HCT116 (cell line): ENCODE results near the gene NTN4. TPM values are rescaled to one million over a fixed set of nuclear protein-coding genes. Genes with fewer than 3 reads are reported as not detected.

Source experiments
- ATAC-seq: fragments of 200-7000 bp; cut with Tn5 transposase; 2 replicates; pipeline ENCODE4 v1.9.1; 2020; ENCODE audit warnings: mild to moderate bottlenecking, moderate library complexity
- BruUV-seq: library from RNA; stranded (reverse); fragments of 400-500 nt; replicated peaks from 2 replicates; lab custom pipeline; 2021; lab: Mats Ljungman, UMichigan
- CTCF ChIA-PET: fragments of 300-600 bp; sonication (Branson Sonifier 250); formaldehyde crosslinking; loops from one replicate; lab custom pipeline; 2021; ENCODE audit warnings: antibody characterized with exemption; lab: Charles Lee
- POLR2A ChIA-PET: fragments of 300-600, 350-600 bp; sonication (Branson Sonifier 250); formaldehyde crosslinking; loops from one replicate; lab custom pipeline; 2021; ENCODE audit warnings: antibody characterized with exemption; lab: Charles Lee
- RAD21 ChIA-PET, 2 experiments: fragments of 300-600 bp; sonication (Branson Sonifier 250); formaldehyde crosslinking; loops; one replicate each; lab custom pipeline; 2023; ENCODE audit warnings: low total read pairs in 2 of 2; ENCODE audit not compliant: uncharacterized antibody in 2 of 2, unreplicated experiment in 2 of 2, low non-redundant PET in 1 of 2; lab: Charles Lee
- DNase-seq: peaks from one replicate; pipeline ENCODE4 v3.0.0-alpha.2; 2010; ENCODE audit warnings: low read depth, low spot score
- H2AFZ ChIP-seq: fragments of 200-600 bp; shearing (Covaris generic), sonication (generic); 2 replicates; pipeline ENCODE4 v1.6.1; 2017; ENCODE audit warnings: low read depth, mixed run types, mixed read lengths, antibody characterized with exemption, low read length; ENCODE audit not compliant: poor library complexity, severe bottlenecking
- H3K27ac ChIP-seq: 2 replicates; pipeline ENCODE4 v1.5.1; 2012; ENCODE audit warnings: low read depth, low read length
- H3K27me3 ChIP-seq: fragments of 200-600 bp; sonication (generic); 2 replicates; pipeline ENCODE4 v1.6.1; 2016; ENCODE audit warnings: mixed run types, low read length, mixed read lengths; ENCODE audit not compliant: insufficient read depth
- H3K36me3 ChIP-seq, 2 experiments: fragments of 200-500 bp in 1 of 2; fragments of 200-600 bp in 1 of 2; sonication (Bioruptor generic) in 1 of 2; sonication (generic) in 1 of 2; 2 replicates each; pipeline versions ENCODE4 v1.5.1 to v1.6.1; 2014 to 2016; ENCODE audit warnings: low read length in 2 of 2, inconsistent platforms in 1 of 2, mixed read lengths in 1 of 2, mixed run types in 1 of 2; ENCODE audit not compliant: insufficient read depth in 2 of 2, control insufficient read depth in 1 of 2
- H3K4me1 ChIP-seq, 2 experiments: fragments of 200-600 bp in 1 of 2; sonication (generic) in 1 of 2; 2 replicates each; pipeline versions ENCODE4 v1.5.1 to v1.6.1; 2012 to 2017; ENCODE audit warnings: low read length in 2 of 2, inconsistent platforms in 1 of 2, mild to moderate bottlenecking in 1 of 2, mixed read lengths in 1 of 2, mixed run types in 1 of 2, moderate library complexity in 1 of 2; ENCODE audit not compliant: insufficient read depth in 2 of 2, control insufficient read depth in 1 of 2
- H3K4me2 ChIP-seq: fragments of 200-600 bp; sonication (generic); 2 replicates; pipeline ENCODE4 v1.6.1; 2017; ENCODE audit warnings: mixed run types, low read length, mixed read lengths
- H3K4me3 ChIP-seq, 2 experiments: fragments of 200-600 bp in 1 of 2; sonication (generic) in 1 of 2; replicated peaks in 1 of 2; 2 replicates each; pipeline ENCODE4 v1.5.1; 2011 to 2016; ENCODE audit warnings: low read length in 2 of 2, control low read depth in 1 of 2, low read depth in 1 of 2, mild to moderate bottlenecking in 1 of 2, mixed read lengths in 1 of 2, mixed run types in 1 of 2
- H3K79me2 ChIP-seq: fragments of 200-600 bp; sonication (generic); 2 replicates; pipeline ENCODE4 v1.6.1; 2017; ENCODE audit warnings: mild to moderate bottlenecking, mixed run types, low read length, moderate library complexity, mixed read lengths; ENCODE audit not compliant: insufficient read depth
- H3K9ac ChIP-seq: fragments of 200-600 bp; sonication (generic); 2 replicates; pipeline ENCODE4 v1.6.1; 2016; ENCODE audit warnings: low read length, mixed read lengths
- H3K9me2 ChIP-seq: fragments of 200-600 bp; sonication (generic), shearing (Covaris generic); 2 replicates; pipeline ENCODE4 v1.6.1; 2017; ENCODE audit warnings: mixed run types, mild to moderate bottlenecking, moderate library complexity; ENCODE audit not compliant: insufficient read depth
- H3K9me3 ChIP-seq, 2 experiments: fragments of 200-500 bp in 1 of 2; fragments of 200-600 bp in 1 of 2; sonication (Bioruptor generic) in 1 of 2; sonication (generic) in 1 of 2; 2 replicates each; pipeline ENCODE4 v1.6.1; 2014 to 2017; ENCODE audit warnings: low read length in 2 of 2, mixed read lengths in 2 of 2, inconsistent platforms in 1 of 2, low read depth in 1 of 2, mild to moderate bottlenecking in 1 of 2, mixed run types in 1 of 2, moderate library complexity in 1 of 2; ENCODE audit not compliant: control insufficient read depth in 1 of 2, insufficient read depth in 1 of 2
- H4K20me1 ChIP-seq: fragments of 200-600 bp; sonication (generic), shearing (Covaris generic); 2 replicates; pipeline ENCODE4 v1.6.1; 2017; ENCODE audit warnings: mixed run types, mild to moderate bottlenecking, moderate library complexity; ENCODE audit not compliant: insufficient read depth
- CBX3 ChIP-seq: IDR thresholded peaks from 2 replicates; pipeline ENCODE4 v1.6.1; 2012; ENCODE audit warnings: low read depth
- CEBPB ChIP-seq: IDR thresholded peaks from 2 replicates; pipeline ENCODE4 v1.6.1; 2012; ENCODE audit warnings: low read depth
- EGR1 ChIP-seq: IDR thresholded peaks from 2 replicates; pipeline ENCODE4 v1.6.1; 2012; ENCODE audit warnings: low read depth
- ELF1 ChIP-seq: IDR thresholded peaks from 2 replicates; pipeline ENCODE4 v1.6.1; 2012; ENCODE audit warnings: low read depth, borderline replicate concordance
- EZH2phosphoT487 ChIP-seq: fragments of 200-600 bp; IDR thresholded peaks from 2 replicates; pipeline ENCODE4 v1.6.1; 2018; ENCODE audit warnings: antibody characterized with exemption, borderline replicate concordance
- FOSL1 ChIP-seq: IDR thresholded peaks from 2 replicates; pipeline ENCODE4 v1.6.1; 2012; ENCODE audit warnings: low read depth
- JUND ChIP-seq: IDR thresholded peaks from 2 replicates; pipeline ENCODE4 v1.6.1; 2012
- POLR2A ChIP-seq: IDR thresholded peaks from 2 replicates; pipeline ENCODE4 v1.7.0; 2011; ENCODE audit warnings: borderline replicate concordance; ENCODE audit not compliant: insufficient read depth, insufficient read length; ENCODE audit errors: extremely low read depth
- POLR2AphosphoS5 ChIP-seq: IDR thresholded peaks from 2 replicates; pipeline ENCODE4 v1.6.1; 2011; ENCODE audit warnings: mild to moderate bottlenecking, low read depth, low read length, moderate library complexity
- RAD21 ChIP-seq: IDR thresholded peaks from 2 replicates; pipeline ENCODE4 v1.6.1; 2012; ENCODE audit warnings: low read depth, mild to moderate bottlenecking
- SIN3A ChIP-seq: IDR thresholded peaks from 2 replicates; pipeline ENCODE4 v1.6.1; 2012; ENCODE audit warnings: low read depth
- SRF ChIP-seq: IDR thresholded peaks from 2 replicates; pipeline ENCODE4 v1.6.1; 2012; ENCODE audit warnings: low read depth
- TCF7L2 ChIP-seq: IDR thresholded peaks from 2 replicates; pipeline ENCODE4 v1.7.0; 2011; ENCODE audit warnings: borderline replicate concordance, inconsistent platforms; ENCODE audit not compliant: insufficient read depth, insufficient read length; ENCODE audit errors: extremely low read depth
- ZFX ChIP-seq: fragments of 450-650 bp; IDR thresholded peaks from 2 replicates; pipeline ENCODE4 v1.6.1; 2017
- ZNF274 ChIP-seq: fragments of 200-500 bp; sonication (Bioruptor generic); IDR thresholded peaks from 2 replicates; pipeline ENCODE4 v1.6.1; 2014; ENCODE audit warnings: mild to moderate bottlenecking, low read depth, low read length, inconsistent platforms
- intact Hi-C: fragments of 100-400 bp; cut with micrococcal nuclease; formaldehyde crosslinking; loops from 2 replicates; pipeline ENCODE4 v1.10.0; 2022
- total RNA-seq: library from RNA; stranded (reverse); gene quantifications from one replicate; pipeline ENCODE4 v1.2.1, GENCODE V29; 2021; ENCODE audit not compliant: unreplicated experiment
- TF ChIP-seq, protein P1 (sequence below), 3 experiments: fragments of 200-600 bp in 1 of 3; sonication (generic) in 1 of 3; IDR thresholded peaks in 2 of 3; conservative IDR thresholded peaks in 1 of 3; 2 replicates each; pipeline ENCODE4 v1.5.1; 2012 to 2017; ENCODE audit warnings: low read depth in 2 of 3, low read length in 2 of 3, antibody characterized with exemption in 1 of 3, borderline replicate concordance in 1 of 3, control low read depth in 1 of 3, mild to moderate bottlenecking in 1 of 3, mixed read lengths in 1 of 3, mixed run types in 1 of 3, moderate library complexity in 1 of 3; ENCODE audit not compliant: insufficient read depth in 1 of 3
- TF ChIP-seq, protein P2 (sequence below): IDR thresholded peaks from 2 replicates; pipeline ENCODE4 v1.6.1; 2012
- TF ChIP-seq, protein P3 (sequence below): IDR thresholded peaks from 2 replicates; pipeline ENCODE4 v1.6.1; 2012
- TF ChIP-seq, protein P4 (sequence below): IDR thresholded peaks from 2 replicates; pipeline ENCODE4 v1.6.1; 2011; ENCODE audit warnings: mild to moderate bottlenecking, low read length, moderate library complexity; ENCODE audit not compliant: insufficient replicate concordance; ENCODE audit errors: extremely low read depth

Gene NTN4
- total RNA-seq, 1 experiment from 2014 or later: 4.3 TPM

DNA sequence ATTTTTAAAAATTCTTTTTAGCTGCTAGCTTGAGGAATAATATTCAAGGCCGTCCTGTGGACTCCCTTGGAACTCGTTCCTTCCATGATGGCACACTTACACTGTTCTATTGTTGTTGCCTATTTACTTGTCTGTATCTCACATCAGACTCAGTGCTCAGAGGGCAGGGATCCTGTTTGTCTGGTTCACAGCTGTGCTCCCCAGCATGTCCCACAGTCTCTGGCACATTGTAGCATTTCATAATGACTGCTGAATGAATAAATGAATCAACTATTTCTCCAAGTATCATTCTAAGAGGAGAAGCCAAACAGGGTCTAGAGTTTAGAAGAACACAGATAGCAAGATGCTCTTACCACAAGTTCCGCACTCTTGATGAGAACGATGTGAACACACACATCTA is 48.0 kb downstream of the NTN4 start:
- no peaks in the 10 kb centered on the region for H3K9me2 ChIP-seq
- ChIA-PET POLR2A (no interaction called here), RAD21 (no interaction called here), CTCF (no interaction called here)
- no peaks in the 10 kb centered on the region for H3K36me3 ChIP-seq
- no peaks in the 10 kb centered on the region for H4K20me1 ChIP-seq
- no peak overlapping the region for H2AFZ ChIP-seq
- intact Hi-C loops: no loop called here
- no peak overlapping the region for H3K4me2 ChIP-seq
- no peak overlapping the region for H3K27ac ChIP-seq
- no peaks in the 10 kb centered on the region for H3K4me1 ChIP-seq
- no peak for ATAC-seq
- no peaks in the 10 kb centered on the region for H3K79me2 ChIP-seq
- DNase-seq: no peak
- TF ChIP-seq SRF: no peak
- TF ChIP-seq, protein P1, sequence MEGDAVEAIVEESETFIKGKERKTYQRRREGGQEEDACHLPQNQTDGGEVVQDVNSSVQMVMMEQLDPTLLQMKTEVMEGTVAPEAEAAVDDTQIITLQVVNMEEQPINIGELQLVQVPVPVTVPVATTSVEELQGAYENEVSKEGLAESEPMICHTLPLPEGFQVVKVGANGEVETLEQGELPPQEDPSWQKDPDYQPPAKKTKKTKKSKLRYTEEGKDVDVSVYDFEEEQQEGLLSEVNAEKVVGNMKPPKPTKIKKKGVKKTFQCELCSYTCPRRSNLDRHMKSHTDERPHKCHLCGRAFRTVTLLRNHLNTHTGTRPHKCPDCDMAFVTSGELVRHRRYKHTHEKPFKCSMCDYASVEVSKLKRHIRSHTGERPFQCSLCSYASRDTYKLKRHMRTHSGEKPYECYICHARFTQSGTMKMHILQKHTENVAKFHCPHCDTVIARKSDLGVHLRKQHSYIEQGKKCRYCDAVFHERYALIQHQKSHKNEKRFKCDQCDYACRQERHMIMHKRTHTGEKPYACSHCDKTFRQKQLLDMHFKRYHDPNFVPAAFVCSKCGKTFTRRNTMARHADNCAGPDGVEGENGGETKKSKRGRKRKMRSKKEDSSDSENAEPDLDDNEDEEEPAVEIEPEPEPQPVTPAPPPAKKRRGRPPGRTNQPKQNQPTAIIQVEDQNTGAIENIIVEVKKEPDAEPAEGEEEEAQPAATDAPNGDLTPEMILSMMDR (IDR thresholded peaks at IDR 0.05 in 2 of 3, conservative IDR thresholded peaks at IDR 0.05 in 1 of 3; ENCODE audit: borderline replicate concordance in 1 of 3, insufficient read depth in 1 of 3, low read depth in 2 of 3, low read length in 2 of 3): no peak
- TF ChIP-seq CEBPB: no peak
- no peak for TF ChIP-seq POLR2A
- TF ChIP-seq, protein P2, sequence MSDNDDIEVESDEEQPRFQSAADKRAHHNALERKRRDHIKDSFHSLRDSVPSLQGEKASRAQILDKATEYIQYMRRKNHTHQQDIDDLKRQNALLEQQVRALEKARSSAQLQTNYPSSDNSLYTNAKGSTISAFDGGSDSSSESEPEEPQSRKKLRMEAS: no peak
- no peak for TF ChIP-seq ZFX
- TF ChIP-seq, protein P3, sequence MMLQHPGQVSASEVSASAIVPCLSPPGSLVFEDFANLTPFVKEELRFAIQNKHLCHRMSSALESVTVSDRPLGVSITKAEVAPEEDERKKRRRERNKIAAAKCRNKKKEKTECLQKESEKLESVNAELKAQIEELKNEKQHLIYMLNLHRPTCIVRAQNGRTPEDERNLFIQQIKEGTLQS: no peak
- no peak for TF ChIP-seq CBX3
- TF ChIP-seq POLR2AphosphoS5: no peak
- TF ChIP-seq, protein P4, sequence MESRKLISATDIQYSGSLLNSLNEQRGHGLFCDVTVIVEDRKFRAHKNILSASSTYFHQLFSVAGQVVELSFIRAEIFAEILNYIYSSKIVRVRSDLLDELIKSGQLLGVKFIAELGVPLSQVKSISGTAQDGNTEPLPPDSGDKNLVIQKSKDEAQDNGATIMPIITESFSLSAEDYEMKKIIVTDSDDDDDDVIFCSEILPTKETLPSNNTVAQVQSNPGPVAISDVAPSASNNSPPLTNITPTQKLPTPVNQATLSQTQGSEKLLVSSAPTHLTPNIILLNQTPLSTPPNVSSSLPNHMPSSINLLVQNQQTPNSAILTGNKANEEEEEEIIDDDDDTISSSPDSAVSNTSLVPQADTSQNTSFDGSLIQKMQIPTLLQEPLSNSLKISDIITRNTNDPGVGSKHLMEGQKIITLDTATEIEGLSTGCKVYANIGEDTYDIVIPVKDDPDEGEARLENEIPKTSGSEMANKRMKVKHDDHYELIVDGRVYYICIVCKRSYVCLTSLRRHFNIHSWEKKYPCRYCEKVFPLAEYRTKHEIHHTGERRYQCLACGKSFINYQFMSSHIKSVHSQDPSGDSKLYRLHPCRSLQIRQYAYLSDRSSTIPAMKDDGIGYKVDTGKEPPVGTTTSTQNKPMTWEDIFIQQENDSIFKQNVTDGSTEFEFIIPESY: no peak
- no peak for TF ChIP-seq JUND
- TF ChIP-seq ZNF274: no peak
- TF ChIP-seq TCF7L2: no peak
- TF ChIP-seq FOSL1: no peak
- no peak for TF ChIP-seq ELF1
- TF ChIP-seq SIN3A: no peak
- TF ChIP-seq EZH2phosphoT487: no peak
- no peak for TF ChIP-seq EGR1
- TF ChIP-seq RAD21: no peak
- no peaks in the 10 kb centered on the region for H3K9me3 ChIP-seq
- no peak overlapping the region for H3K9ac ChIP-seq
- H3K4me3 ChIP-seq: no peak overlapping the region
- H3K27me3 ChIP-seq: no peaks in the 10 kb centered on the region
- no TSS peak for BruUV-seq
